HG03442 (cell line): ENCODE results near the gene KAT2B.
"Not testable (repeated sequence)": the region's sequence is repeated elsewhere in the genome, so short reads cannot be mapped to it uniquely, and the experiment has no call there.

ENCODE experiments used
- ATAC-seq: cut with Tn5 transposase; IDR thresholded peaks from one replicate; pipeline ENCODE4 v1.9.1; 2021; ENCODE audit warnings: mild to moderate bottlenecking, moderate library complexity; ENCODE audit not compliant: unreplicated experiment

The KAT2B gene

DNA sequence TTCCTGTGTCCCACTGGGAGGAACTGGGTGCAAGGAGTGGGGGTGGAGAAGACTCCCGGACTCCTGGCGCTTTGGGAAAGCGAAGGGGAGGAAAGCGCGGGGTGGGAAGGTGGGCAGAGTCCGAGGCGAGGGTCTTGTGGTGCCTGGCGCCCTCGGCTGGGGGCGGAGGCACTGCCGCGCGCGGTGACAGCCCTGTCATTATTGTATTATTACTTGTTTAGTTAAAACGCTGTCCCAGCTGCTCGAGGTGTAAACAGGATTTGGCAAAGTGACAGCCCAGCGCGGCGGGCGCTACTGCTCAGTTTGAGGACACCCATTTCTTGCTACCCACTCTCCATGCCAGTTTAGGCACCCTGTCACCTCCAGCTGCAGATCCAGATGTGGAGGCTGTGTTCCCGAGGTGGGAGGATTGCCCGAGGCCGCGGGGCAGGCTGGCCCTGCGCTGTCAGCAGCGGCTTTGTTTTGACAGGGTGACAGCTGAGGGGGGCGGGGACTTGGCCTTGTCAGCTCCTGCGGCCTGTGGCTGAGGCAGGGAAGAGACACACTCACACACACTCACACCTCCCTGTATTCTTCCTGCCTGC, 1.0 kb downstream of the KAT2B start:
- ATAC-seq, result peak; percentile 46

DNA sequence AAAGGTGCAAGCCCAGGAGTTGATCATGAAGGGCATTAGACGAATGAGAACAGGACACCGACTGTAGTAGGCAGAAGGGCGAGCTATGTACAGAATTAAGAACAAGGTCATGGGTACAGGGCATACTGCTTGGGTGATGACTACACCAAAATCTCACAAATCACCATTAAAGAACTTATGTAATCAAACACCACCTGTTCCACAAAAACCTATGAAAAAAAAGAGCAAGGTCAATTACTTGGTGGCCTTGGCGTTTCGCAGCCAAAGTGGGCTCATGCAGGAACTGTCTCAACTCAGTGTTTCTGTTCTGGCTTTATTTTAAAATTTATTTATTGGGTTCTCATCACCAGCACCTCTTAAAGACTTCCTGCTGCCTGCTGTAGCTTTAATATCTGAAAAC, 2.1 kb downstream of the KAT2B start:
- no peak for ATAC-seq

DNA sequence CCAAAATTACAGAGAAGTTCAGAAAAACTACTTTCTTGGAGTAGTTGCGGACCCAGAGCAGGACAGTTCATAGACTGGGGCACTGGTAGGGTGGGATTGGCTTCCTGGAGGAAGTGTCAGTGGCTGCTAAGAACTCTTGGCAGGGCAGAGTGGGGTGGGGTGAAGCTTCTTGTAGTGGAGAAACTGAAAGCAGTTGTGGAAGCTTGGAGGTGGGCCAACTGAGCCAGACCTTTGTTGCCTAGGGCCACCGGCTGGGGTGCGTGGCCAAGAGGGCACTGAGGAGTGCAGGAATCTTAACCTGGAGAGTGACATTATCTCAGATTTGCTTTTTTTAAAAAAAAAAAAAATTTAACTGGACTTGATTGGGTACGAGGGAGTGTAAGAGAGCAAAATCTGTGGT, 3.1 kb downstream of the KAT2B start:
- peak; percentile 15 for ATAC-seq

DNA sequence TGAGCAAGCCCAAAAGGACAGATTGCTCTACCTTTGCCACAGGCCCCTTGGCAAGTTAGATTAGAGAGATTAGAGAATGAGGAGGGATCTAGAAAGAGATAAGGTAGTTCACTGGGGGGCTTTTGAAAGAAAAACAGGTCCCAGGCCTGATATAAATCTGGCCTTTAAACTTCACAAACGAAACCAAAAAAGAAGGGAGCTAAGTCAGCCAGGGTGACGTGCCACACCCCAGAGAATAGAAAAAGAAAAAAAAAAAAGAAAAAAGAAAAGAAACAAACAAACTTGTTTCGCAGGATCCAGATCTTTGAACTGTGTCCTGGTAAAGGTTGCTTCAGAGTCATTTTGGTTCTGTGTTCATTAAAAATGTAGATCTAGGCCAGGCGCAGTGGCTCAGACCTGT, 3.6 kb downstream of the KAT2B start:
- no peak for ATAC-seq

DNA sequence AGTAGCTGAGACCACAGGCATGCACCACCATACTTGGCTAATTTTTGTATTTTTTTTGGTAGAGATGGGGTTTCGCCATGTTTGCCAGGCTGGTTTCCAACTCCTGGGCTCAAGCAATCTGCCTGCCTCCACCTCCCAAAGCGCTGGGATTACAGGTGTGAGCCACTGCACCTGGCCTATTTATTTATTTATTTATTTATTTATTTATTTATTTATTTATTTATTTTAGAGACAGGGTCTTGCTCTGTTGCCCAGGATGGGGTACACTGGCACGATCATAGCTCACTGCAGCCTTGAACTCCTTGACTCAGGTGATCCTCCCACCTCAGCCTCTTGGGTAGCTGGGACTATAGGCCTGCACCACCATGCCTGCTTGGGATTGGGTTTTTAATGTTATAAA, 4.9 kb downstream of the KAT2B start:
- not testable (repeated sequence) for ATAC-seq

DNA sequence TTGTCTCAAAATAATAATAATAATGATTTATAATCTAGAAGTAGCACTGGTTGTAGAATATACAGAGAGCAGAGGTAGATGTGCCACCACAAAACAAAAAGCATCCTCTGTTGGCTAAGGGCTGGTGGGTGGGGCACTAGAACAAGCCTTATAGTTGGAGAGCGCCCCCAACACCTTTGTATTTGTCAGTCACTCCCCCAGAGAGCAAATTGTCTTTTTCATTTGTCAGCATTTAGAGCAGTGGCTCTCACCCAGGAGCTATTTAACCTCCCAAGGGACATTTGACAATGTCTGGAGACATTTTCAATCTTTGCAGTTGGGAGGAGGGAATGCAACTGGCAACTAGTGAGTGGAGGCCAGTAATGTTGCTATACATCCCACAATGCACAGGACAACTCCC, 6.3 kb downstream of the KAT2B start:
- ATAC-seq, result no peak

DNA sequence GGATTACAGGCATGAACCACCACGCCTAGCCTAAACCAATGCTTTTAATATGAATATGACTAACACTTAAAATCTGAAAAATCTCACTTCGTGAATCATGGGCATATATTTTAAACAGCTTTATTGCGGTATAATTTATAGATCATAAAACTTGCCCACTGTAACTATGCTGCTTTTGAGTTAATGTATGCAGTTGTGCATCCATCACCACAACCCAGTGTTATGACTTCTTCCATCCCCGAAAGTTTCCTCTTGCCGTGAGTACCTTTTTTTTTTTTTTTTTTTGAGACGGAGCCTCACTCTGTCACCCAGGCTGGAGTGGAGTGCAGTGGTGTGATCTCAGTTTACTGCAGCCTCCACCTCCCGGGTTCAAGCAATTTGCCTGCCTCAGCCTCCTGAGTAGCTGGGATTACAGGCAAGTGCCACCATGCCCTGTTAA, 7.1 kb downstream of the KAT2B start:
- ATAC-seq, result no peak

DNA sequence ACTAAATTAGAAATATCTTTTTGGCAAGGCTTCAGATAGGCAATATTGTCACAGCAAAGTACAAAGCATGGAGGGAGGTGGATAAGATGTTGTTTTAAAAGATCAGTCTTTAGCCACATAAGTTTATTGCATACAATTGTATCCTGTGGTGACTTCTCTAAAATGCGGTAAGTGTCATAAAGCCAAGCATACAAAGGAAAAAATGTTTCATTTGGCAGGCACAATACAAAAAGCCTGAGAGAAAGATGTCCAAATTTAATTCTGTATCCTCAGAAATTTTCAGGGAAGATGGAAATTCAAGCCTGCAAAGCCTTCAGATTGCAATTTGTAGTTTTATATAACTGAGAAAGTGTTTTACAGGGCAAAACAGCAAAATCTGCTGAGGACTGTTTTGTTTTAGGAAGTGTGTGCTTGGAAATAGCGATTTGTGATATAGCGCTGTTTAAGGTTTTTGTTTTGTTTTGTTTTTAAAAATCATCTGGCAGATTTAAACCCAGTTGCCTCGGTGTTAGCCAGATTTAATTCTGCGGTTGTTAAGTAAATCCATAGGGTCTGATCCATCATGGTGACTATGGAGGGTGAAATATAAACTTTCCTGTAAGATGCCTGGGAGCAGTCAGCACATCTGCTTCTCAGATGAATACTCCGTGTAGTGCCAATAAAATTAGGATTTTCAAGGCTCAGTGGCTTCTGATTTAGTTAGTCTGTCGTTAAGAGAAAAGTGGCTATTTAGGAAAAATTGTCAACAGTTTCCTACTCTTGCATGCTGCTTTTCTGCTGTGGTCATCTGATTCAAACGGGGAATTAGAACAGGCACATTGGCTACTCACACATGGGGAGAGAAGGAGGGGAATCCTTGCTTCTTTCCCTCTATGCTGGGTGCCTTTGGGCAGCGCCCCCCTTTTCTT, 8.0 kb downstream of the KAT2B start:
- no peak for ATAC-seq

DNA sequence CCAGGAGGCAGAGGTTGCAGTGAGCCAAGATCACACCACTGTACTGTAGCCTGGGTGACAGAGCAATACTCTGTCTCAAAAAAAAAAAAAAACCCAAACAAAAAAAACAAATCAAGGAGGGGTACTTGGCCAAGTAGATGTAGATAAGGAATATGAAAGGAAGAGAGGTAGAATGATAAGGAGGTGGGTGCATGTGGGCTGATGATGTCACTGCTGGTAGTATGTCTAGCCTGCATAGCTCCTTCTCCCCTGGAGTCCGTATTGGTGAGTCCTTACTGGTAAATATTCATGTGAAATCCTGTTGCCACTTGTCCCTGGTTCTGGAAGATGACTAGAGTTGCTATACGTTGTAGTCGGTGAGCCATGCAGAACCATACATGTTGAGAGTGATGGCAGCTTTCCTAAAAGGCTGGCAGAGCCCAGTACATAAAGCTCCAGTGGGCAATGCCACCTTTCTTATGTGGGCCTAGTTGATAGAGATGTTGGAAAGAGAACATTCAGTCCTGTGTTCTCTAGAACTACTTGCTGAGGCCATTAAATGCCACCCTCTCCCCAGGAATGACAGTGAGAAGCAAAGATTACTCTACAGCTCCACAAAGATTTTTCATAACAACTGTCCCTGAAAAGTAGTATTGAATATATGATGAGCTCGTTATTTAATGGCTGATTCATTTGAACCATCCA, 11.0 kb downstream of the KAT2B start:
- no peak for ATAC-seq

DNA sequence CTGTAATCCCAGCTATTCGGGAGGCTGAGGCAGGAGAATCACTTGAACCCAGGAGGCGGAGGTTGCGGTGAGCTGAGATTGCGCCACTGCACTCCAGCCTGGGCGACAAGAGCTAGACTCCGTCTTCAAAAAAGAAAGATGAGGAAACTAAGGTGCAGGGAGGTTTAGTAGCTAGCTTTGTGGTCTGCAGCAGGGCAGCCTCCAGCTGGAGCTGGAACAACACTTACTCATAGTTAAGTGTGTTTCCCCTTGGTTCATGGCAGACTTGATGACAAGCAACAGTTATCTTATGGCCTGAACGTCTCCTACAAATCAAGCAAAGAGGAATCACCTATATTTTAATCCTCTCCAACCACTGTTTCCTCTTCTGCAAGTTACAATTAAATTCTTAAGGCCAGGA, 12.6 kb downstream of the KAT2B start:
- no peak for ATAC-seq

DNA sequence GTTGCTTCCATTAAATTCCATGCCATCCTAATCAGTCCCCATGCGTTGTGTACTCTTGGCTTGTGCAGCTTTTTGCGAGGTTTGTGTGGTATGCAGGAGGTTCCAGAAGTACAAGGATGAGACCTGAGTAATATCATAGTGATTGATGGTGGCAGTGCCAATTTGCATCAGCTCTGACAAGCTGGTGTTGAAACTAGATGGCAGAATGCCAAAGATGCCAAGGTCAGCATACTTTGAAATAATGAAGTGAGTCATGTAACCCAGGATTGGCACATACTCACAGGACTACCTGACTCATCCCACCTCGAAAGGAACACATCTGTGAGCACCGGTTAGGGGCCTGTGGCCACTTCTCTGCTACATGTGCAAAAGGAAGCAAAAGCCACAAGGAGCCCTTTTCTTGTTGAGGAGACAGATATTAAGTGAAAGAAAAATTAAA, 14.3 kb downstream of the KAT2B start:
- ATAC-seq, result peak; percentile 87

DNA sequence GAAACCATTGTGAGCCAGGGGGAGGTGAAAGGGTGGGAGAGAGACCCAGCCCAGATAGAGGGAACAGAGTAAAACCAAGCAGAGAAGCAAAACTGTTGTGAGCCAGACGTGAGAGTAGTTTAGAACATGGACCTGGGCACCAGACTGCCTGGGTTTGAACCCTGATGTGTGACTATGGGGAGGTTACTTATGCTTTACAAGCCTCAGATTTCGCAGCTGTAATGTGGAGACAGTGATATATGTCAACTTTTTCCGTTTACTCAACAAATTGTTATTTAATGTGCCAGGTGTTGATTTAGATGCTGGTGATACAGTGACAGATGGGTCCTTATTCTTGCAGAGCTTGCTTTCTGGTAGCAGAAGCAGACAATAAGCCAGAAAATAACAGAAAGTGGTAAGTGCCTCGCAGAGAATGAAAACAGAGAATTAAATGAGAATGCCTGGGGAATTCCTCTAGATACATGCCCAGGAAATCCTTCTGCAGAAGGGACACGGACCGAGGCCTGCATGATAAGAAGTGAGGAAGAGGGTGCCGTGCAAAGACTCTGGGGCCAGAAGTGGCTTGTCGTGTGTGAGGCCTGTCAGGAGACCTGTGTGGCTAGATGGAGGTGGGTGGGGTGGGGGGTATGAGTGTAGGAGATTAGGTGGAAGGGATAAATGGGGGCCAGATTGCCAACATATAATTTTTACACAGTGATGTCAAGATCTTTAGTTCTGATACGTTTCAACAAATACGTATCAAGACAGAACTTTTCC, 15.0 kb downstream of the KAT2B start:
- ATAC-seq, result peak; percentile 10

DNA sequence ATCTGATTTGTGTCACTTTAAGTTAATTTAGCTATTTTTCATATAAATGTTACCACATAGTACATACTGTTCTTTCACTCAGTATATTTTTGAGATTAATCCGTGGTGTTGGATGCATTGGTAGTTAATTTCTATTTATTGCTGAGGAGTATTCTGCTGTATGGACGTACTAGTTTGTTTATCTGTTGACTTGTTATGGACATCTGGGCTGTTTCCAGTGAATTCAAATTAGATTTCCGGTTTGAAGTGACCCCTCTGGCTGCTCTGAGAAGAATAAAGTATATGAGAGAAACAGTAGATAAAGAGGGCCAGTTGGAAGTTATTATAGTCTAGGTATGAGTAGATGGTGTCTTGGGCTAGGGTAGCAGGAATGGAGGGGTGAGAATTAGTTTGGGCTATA, 15.6 kb downstream of the KAT2B start:
- no peak for ATAC-seq

DNA sequence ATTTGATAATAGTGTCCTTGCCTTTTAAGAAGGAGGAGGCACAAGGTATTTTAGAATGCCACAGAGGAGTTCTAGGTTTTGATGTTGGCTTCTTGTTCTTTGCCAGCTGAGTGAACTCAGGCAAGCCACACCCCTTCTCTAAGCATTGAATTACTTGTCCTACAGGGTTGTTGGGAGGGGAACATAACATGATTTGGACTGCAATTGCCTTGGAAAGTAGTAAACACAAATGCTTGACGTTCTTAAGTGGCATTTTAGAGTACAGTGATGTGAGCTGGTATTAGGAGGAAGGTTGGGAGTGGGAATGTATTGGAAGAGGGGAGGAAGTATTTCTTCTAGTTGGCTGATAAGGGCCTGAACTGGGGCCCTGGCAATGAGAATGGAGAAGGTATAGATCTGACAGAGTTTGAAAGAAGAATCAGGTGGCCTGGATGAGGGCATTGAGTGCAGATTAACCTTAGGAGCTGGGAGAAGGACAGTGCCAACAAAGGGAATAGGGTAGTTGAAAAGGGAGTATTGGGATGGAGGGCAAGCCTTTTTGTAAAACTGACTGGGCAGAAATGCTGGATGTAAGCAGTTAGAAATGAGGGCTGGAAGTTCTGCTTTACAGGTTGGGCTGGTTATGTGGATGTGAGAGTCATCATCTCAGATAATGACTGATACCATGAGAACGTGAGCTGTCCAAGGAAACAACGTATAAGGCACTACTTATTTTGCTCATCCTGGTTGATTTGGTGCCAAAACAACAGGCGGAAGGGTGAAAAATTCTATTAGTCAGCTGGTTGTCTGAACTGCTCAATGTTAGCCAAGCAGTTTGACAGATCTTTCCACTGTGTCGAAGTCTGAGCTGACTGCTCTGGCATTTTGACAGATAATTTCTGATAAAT, 16.7 kb downstream of the KAT2B start:
- ATAC-seq, result peak; percentile 37

DNA sequence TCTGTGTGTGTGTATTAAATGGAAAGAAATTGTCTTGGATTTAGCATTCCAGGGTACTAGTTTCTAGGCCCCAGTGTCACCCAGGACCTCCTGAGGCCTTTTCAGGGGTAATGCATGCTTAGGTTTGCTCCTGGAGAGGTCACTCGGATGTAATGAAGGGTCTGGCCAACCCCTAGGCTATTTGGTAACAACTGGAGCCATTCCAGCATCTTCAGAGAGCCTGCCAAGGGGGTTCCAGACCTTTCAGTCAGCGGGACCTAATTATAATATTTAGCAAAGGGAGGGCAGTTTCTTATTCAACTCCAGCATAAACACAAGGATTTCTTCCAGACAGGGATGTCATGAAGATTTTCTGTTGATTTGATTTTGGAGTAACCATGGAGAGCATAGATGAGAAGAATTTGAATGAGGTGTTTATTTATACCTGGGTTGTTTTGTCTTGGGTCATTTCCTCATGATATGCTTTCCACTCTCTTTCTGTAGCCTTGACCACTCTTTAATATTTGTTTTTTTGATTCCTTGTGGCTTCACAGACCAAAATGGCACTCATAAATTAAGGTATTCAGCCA, 17.4 kb downstream of the KAT2B start:
- no peak for ATAC-seq

DNA sequence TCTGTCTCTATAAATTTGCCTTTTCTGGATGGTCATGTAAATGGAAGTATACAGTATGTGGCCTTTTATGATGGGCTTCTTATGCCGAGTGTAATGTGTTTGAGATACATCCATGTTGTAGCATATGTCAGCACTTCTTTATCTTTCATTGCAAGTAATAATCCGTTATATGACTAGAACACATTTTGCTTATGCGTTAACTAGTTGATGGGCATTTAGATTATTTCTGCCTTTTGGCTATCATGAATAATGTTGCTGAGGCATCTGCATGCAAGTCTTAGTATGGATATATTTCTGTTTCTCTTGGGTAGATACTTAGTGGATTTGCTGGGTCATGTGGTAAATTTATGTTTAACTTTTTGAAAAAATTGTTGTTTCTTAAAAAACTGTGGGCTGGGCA, 19.7 kb downstream of the KAT2B start:
- ATAC-seq, result no peak

DNA sequence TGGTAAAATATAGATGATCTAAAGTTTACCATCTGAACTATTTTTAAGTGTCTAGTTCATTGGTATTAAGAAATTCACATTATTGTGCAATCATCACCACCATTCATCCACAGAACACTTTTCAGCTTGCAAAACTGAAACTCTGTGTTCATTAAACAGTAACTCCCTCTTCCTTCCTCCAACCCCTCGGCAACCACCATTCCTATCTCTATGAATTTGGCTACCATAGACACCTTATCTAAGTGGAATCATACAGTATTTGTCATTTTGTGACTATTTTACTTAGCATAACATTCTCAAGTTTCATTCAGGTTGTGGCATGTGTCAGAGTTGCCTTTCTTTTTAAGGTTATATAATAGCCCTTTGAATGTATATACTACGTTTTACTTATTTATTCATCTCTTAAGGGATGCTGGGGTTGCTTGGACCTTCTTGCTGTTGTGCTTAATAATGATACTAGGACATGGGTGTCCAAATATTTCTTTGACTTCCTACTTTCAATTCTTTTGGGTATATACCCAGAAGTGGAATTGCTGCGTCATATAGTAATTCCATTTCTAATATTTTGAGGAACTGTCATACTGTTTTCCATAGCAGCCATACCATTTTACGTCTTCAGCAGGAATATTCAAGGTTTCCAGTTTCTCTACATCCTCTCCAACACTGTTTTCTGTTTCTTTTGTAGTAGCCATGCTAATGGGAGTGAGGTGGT, 20.9 kb downstream of the KAT2B start:
- ATAC-seq, result no peak

DNA sequence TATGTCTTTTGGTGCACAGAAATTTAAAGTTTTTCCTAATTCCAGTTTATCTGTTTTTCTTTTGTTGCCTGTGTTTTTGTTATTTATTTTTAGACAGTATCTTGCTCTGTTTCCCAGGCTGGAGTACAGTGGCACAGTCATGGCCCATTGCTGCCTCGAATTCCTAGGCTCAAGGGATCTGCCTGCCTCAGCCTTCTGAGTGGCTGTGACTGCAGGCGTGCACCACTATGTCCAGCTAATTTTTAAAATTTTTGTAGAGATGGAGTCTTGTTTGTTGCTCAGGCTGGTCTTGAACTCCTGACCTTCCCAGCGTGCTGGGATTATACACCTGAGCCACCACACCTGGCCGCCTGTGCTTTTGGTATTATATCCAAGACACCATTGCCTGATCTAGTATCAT, 22.8 kb downstream of the KAT2B start:
- no peak for ATAC-seq

DNA sequence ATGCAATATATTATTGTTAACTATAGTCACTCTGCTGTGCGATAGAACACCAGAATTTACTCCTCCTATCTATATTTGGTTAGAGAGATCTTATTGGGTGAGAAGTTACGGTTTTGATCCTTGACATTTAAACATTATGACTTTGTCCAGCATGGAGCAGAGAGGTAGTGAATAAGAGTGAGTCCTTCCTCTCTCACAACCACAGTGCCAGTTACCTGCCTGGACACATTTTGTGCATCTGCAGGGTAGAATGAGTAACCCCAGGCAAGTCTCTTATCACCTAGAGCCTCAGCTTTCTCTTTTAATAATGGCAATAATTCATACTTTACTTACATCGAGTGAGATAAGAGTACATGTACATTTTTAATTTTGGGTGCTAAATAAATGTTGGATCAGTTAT, 24.1 kb downstream of the KAT2B start:
- no peak for ATAC-seq
